ENCODE results near the gene MTRF1. TPM values are rescaled to one million over a fixed set of nuclear protein-coding genes. Genes with fewer than 3 reads are reported as not detected.

MTRF1 gene
- total RNA-seq, 4 donors from 2014 or later, result 11.3 to 14.0 (median 12.2) TPM

DNA sequence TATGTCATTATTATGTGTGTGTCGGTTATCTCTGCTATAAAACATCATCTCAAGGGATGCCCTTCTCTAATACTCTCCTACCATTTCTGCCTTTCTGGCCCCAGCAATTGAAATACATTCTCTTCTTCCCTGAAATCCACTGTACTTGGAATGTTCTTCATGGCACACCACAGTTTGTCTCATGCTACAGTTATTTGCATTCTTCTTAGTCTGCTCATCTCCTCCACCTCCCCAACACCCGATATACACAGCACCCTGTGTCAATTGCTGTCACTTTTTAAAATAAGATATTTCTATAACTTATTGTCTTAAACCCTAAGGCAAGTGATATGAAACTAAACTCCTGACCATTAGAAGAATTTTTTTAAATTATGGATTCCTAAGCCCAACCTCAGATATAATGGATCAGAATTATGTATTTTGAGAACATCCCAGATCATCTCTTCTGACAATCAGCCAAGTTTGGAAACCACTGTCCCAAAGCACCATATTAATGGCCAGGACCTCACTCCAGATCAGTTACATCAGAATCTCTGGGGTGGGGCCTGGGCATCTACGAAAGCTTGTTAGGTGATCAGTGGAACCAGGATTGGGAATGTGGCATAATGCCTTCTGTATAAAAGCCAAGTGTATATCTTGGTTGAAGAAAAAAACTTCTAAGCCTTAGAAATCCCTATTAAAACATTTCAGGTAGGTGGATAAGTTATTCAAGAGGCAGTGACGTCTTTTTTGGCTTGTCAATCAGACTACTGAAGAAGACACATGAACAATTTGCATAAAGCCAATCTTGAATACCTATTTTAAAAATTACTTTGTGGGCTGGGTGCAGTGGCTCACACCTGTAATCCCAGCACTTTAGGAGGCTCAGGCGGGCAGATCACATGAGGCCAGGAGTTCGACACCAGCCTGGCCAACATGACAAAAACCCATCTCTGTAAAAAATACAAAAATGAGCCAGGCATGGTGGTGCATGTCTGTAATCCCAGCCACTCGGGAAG, 39.0 kb downstream of the MTRF1 start:
- intact Hi-C loops (cut with DNase I), result loop anchor here (5.0 kb wide), 1 partner anchor 147 kb away; no protein-coding TSS in a partner anchor
- no peak for DNase-seq
- no peaks in the 10 kb centered on the region for H3K9me3 ChIP-seq
- H3K27me3 ChIP-seq, result no peaks in the 10 kb centered on the region
- H3K4me3 ChIP-seq, result no peak overlapping the region
- WGBS, 2 donors, result 76 to 81% methylated on average over 7 of the region's 7 CpGs
- H3K27ac ChIP-seq, result no peak overlapping the region
- H3K4me1 ChIP-seq, result peaks cover 0 to 3% (median 0%) of the 10 kb centered on the region in 3 donors
- TF ChIP-seq, protein P1, sequence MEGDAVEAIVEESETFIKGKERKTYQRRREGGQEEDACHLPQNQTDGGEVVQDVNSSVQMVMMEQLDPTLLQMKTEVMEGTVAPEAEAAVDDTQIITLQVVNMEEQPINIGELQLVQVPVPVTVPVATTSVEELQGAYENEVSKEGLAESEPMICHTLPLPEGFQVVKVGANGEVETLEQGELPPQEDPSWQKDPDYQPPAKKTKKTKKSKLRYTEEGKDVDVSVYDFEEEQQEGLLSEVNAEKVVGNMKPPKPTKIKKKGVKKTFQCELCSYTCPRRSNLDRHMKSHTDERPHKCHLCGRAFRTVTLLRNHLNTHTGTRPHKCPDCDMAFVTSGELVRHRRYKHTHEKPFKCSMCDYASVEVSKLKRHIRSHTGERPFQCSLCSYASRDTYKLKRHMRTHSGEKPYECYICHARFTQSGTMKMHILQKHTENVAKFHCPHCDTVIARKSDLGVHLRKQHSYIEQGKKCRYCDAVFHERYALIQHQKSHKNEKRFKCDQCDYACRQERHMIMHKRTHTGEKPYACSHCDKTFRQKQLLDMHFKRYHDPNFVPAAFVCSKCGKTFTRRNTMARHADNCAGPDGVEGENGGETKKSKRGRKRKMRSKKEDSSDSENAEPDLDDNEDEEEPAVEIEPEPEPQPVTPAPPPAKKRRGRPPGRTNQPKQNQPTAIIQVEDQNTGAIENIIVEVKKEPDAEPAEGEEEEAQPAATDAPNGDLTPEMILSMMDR (IDR thresholded peaks at IDR 0.05), result no peak
- TF ChIP-seq POLR2A (IDR thresholded peaks at IDR 0.05), result no peak
- peaks cover 0 to 65% (median 0%) of the 10 kb centered on the region in 3 donors for H3K36me3 ChIP-seq

DNA sequence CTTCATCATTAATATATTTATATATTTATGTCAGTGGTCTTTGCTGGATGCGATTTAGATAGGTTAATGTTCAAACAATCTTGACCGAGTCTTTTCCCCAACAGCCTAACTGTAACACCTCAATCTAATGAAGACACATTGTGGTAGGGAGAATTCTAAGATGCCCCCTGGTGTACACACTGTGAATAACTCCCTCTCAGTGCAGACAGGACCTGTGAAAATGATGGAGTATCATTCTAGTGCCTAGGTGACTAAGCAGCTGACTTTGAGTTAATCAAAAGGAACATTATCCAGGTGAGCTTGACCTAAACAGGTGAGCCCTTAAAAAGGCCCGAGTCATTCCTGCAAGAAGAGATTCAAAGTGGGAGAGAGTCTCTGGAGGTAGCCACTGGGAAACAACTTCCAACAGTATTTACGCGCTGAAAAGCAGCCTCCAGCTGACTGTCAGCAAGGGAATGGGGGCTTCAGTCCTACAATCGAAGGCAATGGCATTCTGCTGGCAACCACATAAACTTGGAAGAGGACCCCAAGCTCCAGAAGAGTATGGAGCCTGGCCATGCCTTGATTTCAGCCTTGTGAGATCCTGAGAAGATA, 41.0 kb downstream of the MTRF1 start:
- Histone ChIP-seq H3K36me3 (peaks cover 0 to 48% (median 0%) of the 10 kb centered on the region in 3 donors), H3K4me3 (no peak overlapping the region), H3K27ac (no peak overlapping the region), H3K9me3 (no peaks in the 10 kb centered on the region), H3K4me1 (peaks cover 0 to 5% (median 0%) of the 10 kb centered on the region in 3 donors), H3K27me3 (no peaks in the 10 kb centered on the region)
- DNase-seq, result no peak
- TF ChIP-seq, protein P1 (IDR thresholded peaks at IDR 0.05), result peak; percentile 54 to 84 (median 82)
- TF ChIP-seq POLR2A (IDR thresholded peaks at IDR 0.05), result no peak
- WGBS, 2 donors, result 45 to 49% methylated on average over 6 of the region's 6 CpGs
- intact Hi-C loops (cut with DNase I), result loop anchor here (5.0 kb wide), 1 partner anchor 145 kb away; no protein-coding TSS in a partner anchor

- no peak for DNase-seq
- peaks cover 0 to 16% (median 0%) of the 10 kb centered on the region in 3 donors for H3K4me1 ChIP-seq
- H3K36me3 ChIP-seq, result peaks cover 0 to 33% (median 0%) of the 10 kb centered on the region in 3 donors
- no peak overlapping the region for H3K27ac ChIP-seq
- WGBS, 2 donors, result 85 to 89% methylated on average over 3 of the region's 3 CpGs
- no peak overlapping the region for H3K4me3 ChIP-seq
- intact Hi-C loops (cut with DNase I), result loop anchor here (5.0 kb wide), 1 partner anchor 143 kb away; no protein-coding TSS in a partner anchor
- TF ChIP-seq POLR2A (IDR thresholded peaks at IDR 0.05), result no peak
- TF ChIP-seq, protein P1 (IDR thresholded peaks at IDR 0.05), result no peak
- no peaks in the 10 kb centered on the region for H3K9me3 ChIP-seq
- no peaks in the 10 kb centered on the region for H3K27me3 ChIP-seq
Measured at GRCh38 chr13:41220401-41220800, 43.0 kb downstream of the MTRF1 start.

DNA sequence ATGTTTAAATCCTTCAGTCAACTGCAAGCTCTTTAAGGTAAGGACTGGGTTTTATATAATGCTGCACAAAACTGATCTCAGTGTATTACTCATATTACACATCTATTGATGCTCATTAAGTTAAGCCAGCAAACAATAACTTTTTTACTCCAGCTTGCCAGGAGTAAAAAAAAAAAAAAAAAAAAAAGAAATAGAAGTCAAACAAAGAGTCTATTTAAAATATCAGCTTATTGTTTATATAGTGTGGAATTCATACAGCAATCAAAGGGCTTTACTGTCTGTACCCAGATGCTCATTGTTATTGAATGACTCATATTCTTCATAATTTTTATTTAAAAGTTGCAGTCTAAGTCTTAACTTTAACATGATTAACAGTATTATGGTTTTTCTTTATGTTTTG, 47.2 kb downstream of the MTRF1 start:
- intact Hi-C loops (cut with DNase I), result no loop called here
- Histone ChIP-seq H3K36me3 (peaks cover 0 to 8% (median 0%) of the 10 kb centered on the region in 3 donors), H3K4me1 (peaks cover 0 to 16% (median 0%) of the 10 kb centered on the region in 3 donors), H3K27ac (peak overlapping the region in 2 of 4 donors; percentile 32 to 44), H3K9me3 (peaks cover 0 to 6% (median under 1%) of the 10 kb centered on the region in 3 donors), H3K27me3 (no peaks in the 10 kb centered on the region), H3K4me3 (no peak overlapping the region)
- no peak for TF ChIP-seq POLR2A (IDR thresholded peaks at IDR 0.05)
- TF ChIP-seq, protein P1 (IDR thresholded peaks at IDR 0.05), result no peak
- DNase-seq, result no peak
